SK-N-SH (cell line): Measurements from ENCODE around the gene LGR4. TPM values are rescaled to one million over a fixed set of nuclear protein-coding genes. Genes with fewer than 3 reads are reported as not detected.

Source experiments
- CTCF ChIA-PET: fragments of 300-600, 350-600 bp; formaldehyde crosslinking; extraction: SDS; loops from one replicate; lab custom pipeline; 2021; lab: Yijun Ruan, JAX
- POLR2A ChIA-PET: fragments of 350-600 bp; sonication (Branson Sonifier 250); formaldehyde crosslinking; extraction: SDS; loops from one replicate; lab custom pipeline; 2020; ENCODE audit warnings: antibody characterized with exemption, inconsistent platforms; lab: Yijun Ruan, JAX
- DNase-seq: peaks from one replicate; pipeline ENCODE4 v3.0.0; 2012
- H2AFZ ChIP-seq: fragments of 200-600 bp; sonication (generic); 2 replicates; pipeline ENCODE4 v1.8.1; 2016; ENCODE audit warnings: antibody characterized with exemption, mild to moderate bottlenecking, low read depth
- H3F3A ChIP-seq: fragments of 200-600 bp; sonication (generic); replicated peaks from 2 replicates; pipeline ENCODE3; 2016; ENCODE audit warnings: antibody characterized with exemption, mild to moderate bottlenecking; ENCODE audit not compliant: insufficient read depth
- H3K27ac ChIP-seq, 2 experiments: fragments of 200-500 bp in 1 of 2; fragments of 200-600 bp in 1 of 2; sonication (Bioruptor generic) in 1 of 2; sonication (generic), shearing (Covaris generic) in 1 of 2; 2 replicates each; pipeline versions ENCODE4 v1.5.1 to v1.6.1; 2014 to 2016; ENCODE audit warnings: low read depth in 2 of 2, inconsistent platforms in 1 of 2, low read length in 1 of 2, mild to moderate bottlenecking in 1 of 2, mixed read lengths in 1 of 2
- H3K27me3 ChIP-seq: fragments of 200-600 bp; sonication (generic), shearing (Covaris generic); 2 replicates; pipeline ENCODE4 v1.6.1; 2016; ENCODE audit warnings: mixed run types; ENCODE audit not compliant: insufficient read depth
- H3K36me3 ChIP-seq, 2 experiments: fragments of 200-500 bp in 1 of 2; fragments of 200-600 bp in 1 of 2; sonication (Bioruptor generic) in 1 of 2; sonication (generic) in 1 of 2; replicated peaks in 1 of 2; 2 replicates each; pipeline versions ENCODE3 to v1.5.1; 2014 to 2016; ENCODE audit warnings: low read length in 1 of 2, mild to moderate bottlenecking in 1 of 2; ENCODE audit not compliant: insufficient read depth in 2 of 2, control insufficient read depth in 1 of 2
- H3K4me1 ChIP-seq, 2 experiments: fragments of 200-500 bp in 1 of 2; fragments of 200-600 bp in 1 of 2; sonication (Bioruptor generic) in 1 of 2; sonication (generic), shearing (Covaris generic) in 1 of 2; 2 replicates each; pipeline versions ENCODE4 v1.5.1 to v1.6.1; 2014 to 2016; ENCODE audit warnings: low read depth in 1 of 2, low read length in 1 of 2, mixed run types in 1 of 2; ENCODE audit not compliant: insufficient read depth in 2 of 2, control insufficient read depth in 1 of 2
- H3K4me2 ChIP-seq: fragments of 200-600 bp; sonication (generic), shearing (Covaris generic); 2 replicates; pipeline ENCODE4 v1.6.1; 2017; ENCODE audit warnings: mixed run types
- H3K4me3 ChIP-seq, 2 experiments: fragments of 200-500 bp in 1 of 2; fragments of 200-600 bp in 1 of 2; sonication (Bioruptor generic) in 1 of 2; sonication (generic), shearing (Covaris generic) in 1 of 2; 2 replicates each; pipeline versions ENCODE4 v1.5.1 to v1.8.1; 2014 to 2016; ENCODE audit warnings: low read depth in 2 of 2, inconsistent platforms in 1 of 2, low read length in 1 of 2, mild to moderate bottlenecking in 1 of 2, mixed read lengths in 1 of 2, moderate library complexity in 1 of 2
- H3K79me2 ChIP-seq: fragments of 200-600 bp; sonication (generic); 2 replicates; pipeline ENCODE4 v1.8.1; 2017; ENCODE audit warnings: mild to moderate bottlenecking; ENCODE audit not compliant: insufficient read depth
- H3K9ac ChIP-seq: fragments of 200-600 bp; sonication (generic); 2 replicates; pipeline ENCODE4 v1.6.1; 2017; ENCODE audit warnings: mixed run types
- H3K9me2 ChIP-seq: fragments of 200-600 bp; sonication (generic); 2 replicates; pipeline ENCODE4 v1.6.1; 2017; ENCODE audit warnings: mixed run types
- H3K9me3 ChIP-seq: fragments of 200-600 bp; sonication (generic); 2 replicates; pipeline ENCODE4 v1.6.1; 2017; ENCODE audit warnings: mixed run types, mild to moderate bottlenecking, moderate library complexity
- H4K20me1 ChIP-seq: fragments of 200-600 bp; sonication (generic); 2 replicates; pipeline ENCODE4 v1.6.1; 2017; ENCODE audit warnings: mild to moderate bottlenecking, mixed run types; ENCODE audit not compliant: insufficient read depth
- CTCF ChIP-seq: fragments of 200-600 bp; sonication (generic); IDR thresholded peaks from 2 replicates; pipeline ENCODE4 v1.6.1; 2017; ENCODE audit warnings: antibody characterized with exemption, mild to moderate bottlenecking, moderate library complexity
- EZH2phosphoT487 ChIP-seq: fragments of 200-600 bp; sonication (generic); IDR thresholded peaks from 2 replicates; pipeline ENCODE4 v1.6.1; 2017; ENCODE audit warnings: low read depth, mixed run types, mild to moderate bottlenecking, antibody characterized with exemption, moderate library complexity, borderline replicate concordance
- FOXJ3 ChIP-seq: sonication (generic); formaldehyde crosslinking; IDR thresholded peaks from 2 replicates; pipeline ENCODE4 v1.5.1; 2020; ENCODE audit warnings: mild to moderate bottlenecking, missing genetic modification reagents
- FOXM1 ChIP-seq: IDR thresholded peaks from 2 replicates; pipeline ENCODE4 v1.4.0; 2012; ENCODE audit warnings: low read depth, mild to moderate bottlenecking
- GABPA ChIP-seq: IDR thresholded peaks from 2 replicates; pipeline ENCODE4 v1.4.0; 2012; ENCODE audit warnings: low read depth, mild to moderate bottlenecking
- IRF3 ChIP-seq: fragments of 150-350 bp; IDR thresholded peaks from 2 replicates; pipeline ENCODE4 v1.6.1; 2016; ENCODE audit warnings: mild to moderate bottlenecking, low read depth, low read length
- MAX ChIP-seq: IDR thresholded peaks from 2 replicates; pipeline ENCODE4 v1.4.0; 2012; ENCODE audit warnings: low read depth
- MEF2A ChIP-seq: IDR thresholded peaks from 2 replicates; pipeline ENCODE4 v1.4.0; 2012; ENCODE audit warnings: low read depth, borderline replicate concordance
- NFIC ChIP-seq: IDR thresholded peaks from 2 replicates; pipeline ENCODE4 v1.4.0; 2012; ENCODE audit warnings: borderline replicate concordance
- NRF1 ChIP-seq: IDR thresholded peaks from 2 replicates; pipeline ENCODE4 v1.6.1; 2012; ENCODE audit warnings: low read depth, mild to moderate bottlenecking, low read length
- RCOR1 ChIP-seq: fragments of 150-350 bp; IDR thresholded peaks from 2 replicates; pipeline ENCODE4 v1.6.1; 2017; ENCODE audit warnings: antibody characterized with exemption, low read length
- SMC3 ChIP-seq: IDR thresholded peaks from 2 replicates; pipeline ENCODE4 v1.6.1; 2012; ENCODE audit warnings: low read depth, low read length, improper control_type of control experiment
- TAF1 ChIP-seq: IDR thresholded peaks from 2 replicates; pipeline ENCODE4 v1.6.1; 2012; ENCODE audit warnings: low read depth, mild to moderate bottlenecking, low read length, moderate library complexity, borderline replicate concordance
- TEAD4 ChIP-seq: IDR thresholded peaks from 2 replicates; pipeline ENCODE4 v1.4.0; 2012; ENCODE audit warnings: mild to moderate bottlenecking, borderline replicate concordance; ENCODE audit not compliant: insufficient read depth
- USF2 ChIP-seq: fragments of 150-350 bp; IDR thresholded peaks from 2 replicates; pipeline ENCODE4 v1.6.1; 2017; ENCODE audit warnings: antibody characterized with exemption, low read length, low read depth, borderline replicate concordance
- WGBS: methylation state at CpG from one replicate; pipeline ENCODE4 v1.1.6; 2017; ENCODE audit warnings: low lambda C conversion rate; 5-methylcytosine and 5-hydroxymethylcytosine counted together
- polyA plus RNA-seq, 3 experiments: library from polyadenylated mRNA; depleted of rRNA; stranded (reverse); fragments of >200 nt; gene quantifications; 2 replicates each; pipeline ENCODE4 v1.2.3, GENCODE V29; 2012
- TF ChIP-seq, protein P1 (sequence below): IDR thresholded peaks from 2 replicates; pipeline ENCODE4; 2012
- TF ChIP-seq, protein P2 (sequence below): IDR thresholded peaks from 2 replicates; pipeline ENCODE4 v1.4.0; 2012; ENCODE audit warnings: low read depth, borderline replicate concordance

The LGR4 gene
- polyA plus RNA-seq, 1 of the 3 experiments (the other 2 are of a cell fraction), result 2.6 TPM

DNA sequence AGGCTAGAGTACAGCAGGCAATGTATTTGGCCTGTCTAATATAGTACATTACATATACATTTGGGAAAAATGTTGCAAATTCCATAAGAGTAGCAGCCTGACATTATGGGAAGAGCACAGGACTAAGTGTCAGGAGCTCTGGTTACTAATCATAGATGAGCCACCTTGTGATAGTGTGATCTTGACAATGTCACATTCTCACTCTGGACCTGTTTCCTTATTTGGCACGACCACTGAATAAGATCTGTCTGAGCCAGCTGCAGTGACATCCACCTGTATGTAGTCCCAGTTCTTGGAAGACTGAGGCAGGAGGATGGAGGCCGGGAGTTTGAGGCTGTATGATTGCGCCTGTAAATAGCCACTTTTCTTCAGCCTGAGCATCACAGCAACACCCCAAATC, 39.6 kb upstream of the LGR4 start:
- Histone ChIP-seq H2AFZ (no peak overlapping the region), H3K27me3 (no peaks in the 10 kb centered on the region), H3K9me2 (no peaks in the 10 kb centered on the region), H4K20me1 (no peaks in the 10 kb centered on the region), H3K4me2 (no peak overlapping the region), H3K9ac (no peak overlapping the region), H3F3A (no peaks in the 10 kb centered on the region)
- CTCF ChIA-PET, result interaction anchor here (1.3 kb wide), 1 partner anchor 14 kb away, joined by 5 read pairs; no protein-coding TSS in a partner anchor
- no peak for TF ChIP-seq GABPA
- no peak for TF ChIP-seq FOXM1
- TF ChIP-seq NFIC, result no peak
- no peak for TF ChIP-seq EZH2phosphoT487
- TF ChIP-seq TEAD4, result no peak
- no peak for TF ChIP-seq NRF1
- no peak for TF ChIP-seq IRF3
- no peak for TF ChIP-seq USF2
- no peak for TF ChIP-seq SMC3
- TF ChIP-seq, protein P1, sequence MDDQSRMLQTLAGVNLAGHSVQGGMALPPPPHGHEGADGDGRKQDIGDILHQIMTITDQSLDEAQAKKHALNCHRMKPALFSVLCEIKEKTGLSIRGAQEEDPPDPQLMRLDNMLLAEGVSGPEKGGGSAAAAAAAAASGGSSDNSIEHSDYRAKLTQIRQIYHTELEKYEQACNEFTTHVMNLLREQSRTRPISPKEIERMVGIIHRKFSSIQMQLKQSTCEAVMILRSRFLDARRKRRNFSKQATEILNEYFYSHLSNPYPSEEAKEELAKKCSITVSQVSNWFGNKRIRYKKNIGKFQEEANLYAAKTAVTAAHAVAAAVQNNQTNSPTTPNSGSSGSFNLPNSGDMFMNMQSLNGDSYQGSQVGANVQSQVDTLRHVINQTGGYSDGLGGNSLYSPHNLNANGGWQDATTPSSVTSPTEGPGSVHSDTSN, result no peak
- TF ChIP-seq TAF1, result no peak
- TF ChIP-seq FOXJ3 (CRISPR knock-in tag), result no peak
- no peak for TF ChIP-seq MEF2A
- TF ChIP-seq, all 33 proteins: peak for 0
- peaks cover 0 to 6% of the 10 kb centered on the region in 2 experiments; a peak in 2 of 4 replicates for H3K4me1 ChIP-seq
- peaks cover 12% of the 10 kb centered on the region for H3K79me2 ChIP-seq
- H3K27ac ChIP-seq, result no peak overlapping the region
- no peak overlapping the region for H3K4me3 ChIP-seq
- DNase-seq, result no peak
- no peaks in the 10 kb centered on the region; the same call in 1 of the 2 replicates for H3K9me3 ChIP-seq
- WGBS, result 85% methylated on average over 3 of the region's 3 CpGs
- POLR2A ChIA-PET, result no interaction called here
- peaks cover 0 to 9% of the 10 kb centered on the region in 2 experiments for H3K36me3 ChIP-seq

DNA sequence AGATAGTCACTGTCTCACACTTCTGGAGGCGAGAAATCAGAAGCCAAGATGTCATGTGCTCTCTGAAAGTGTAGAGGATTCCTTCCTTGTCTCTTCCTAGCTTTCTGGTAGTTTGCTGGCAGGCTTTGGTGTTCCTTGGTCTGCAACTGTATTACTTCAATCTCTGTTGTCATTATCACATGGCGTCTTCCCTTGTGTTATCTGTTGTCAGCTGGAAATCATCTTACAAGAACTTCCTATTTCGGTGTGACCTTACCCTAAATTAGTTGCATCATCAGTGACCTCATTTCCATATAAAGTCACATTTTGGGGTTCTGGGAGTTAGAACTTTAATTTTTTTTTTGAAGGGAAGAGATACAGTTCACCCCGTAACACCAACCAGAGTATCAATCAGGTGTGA, 37.3 kb upstream of the LGR4 start:
- Histone ChIP-seq H3K4me2 (no peak overlapping the region), H4K20me1 (no peaks in the 10 kb centered on the region), H3K36me3 (peaks cover 0 to 9% of the 10 kb centered on the region in 2 experiments), H3K4me3 (no peak overlapping the region), H3K9ac (no peak overlapping the region), H2AFZ (no peak overlapping the region), H3K4me1 (peaks cover 5 to 15% of the 10 kb centered on the region in 2 experiments; a peak in 3 of 4 replicates), H3F3A (no peaks in the 10 kb centered on the region), H3K27me3 (no peaks in the 10 kb centered on the region), H3K27ac (no peak overlapping the region), H3K9me2 (no peaks in the 10 kb centered on the region), H3K9me3 (no peaks in the 10 kb centered on the region; the same call in 1 of the 2 replicates), H3K79me2 (peaks cover 33% of the 10 kb centered on the region)
- WGBS, result 95% methylated on average over 4 of the region's 4 CpGs
- POLR2A ChIA-PET, result no interaction called here
- no peak for DNase-seq
- CTCF ChIA-PET, result interaction anchor here (1.4 kb wide), 2 partner anchors 14 to 22 kb away, joined by 3 to 4 read pairs; no protein-coding TSS in a partner anchor
- TF ChIP-seq, protein P2, sequence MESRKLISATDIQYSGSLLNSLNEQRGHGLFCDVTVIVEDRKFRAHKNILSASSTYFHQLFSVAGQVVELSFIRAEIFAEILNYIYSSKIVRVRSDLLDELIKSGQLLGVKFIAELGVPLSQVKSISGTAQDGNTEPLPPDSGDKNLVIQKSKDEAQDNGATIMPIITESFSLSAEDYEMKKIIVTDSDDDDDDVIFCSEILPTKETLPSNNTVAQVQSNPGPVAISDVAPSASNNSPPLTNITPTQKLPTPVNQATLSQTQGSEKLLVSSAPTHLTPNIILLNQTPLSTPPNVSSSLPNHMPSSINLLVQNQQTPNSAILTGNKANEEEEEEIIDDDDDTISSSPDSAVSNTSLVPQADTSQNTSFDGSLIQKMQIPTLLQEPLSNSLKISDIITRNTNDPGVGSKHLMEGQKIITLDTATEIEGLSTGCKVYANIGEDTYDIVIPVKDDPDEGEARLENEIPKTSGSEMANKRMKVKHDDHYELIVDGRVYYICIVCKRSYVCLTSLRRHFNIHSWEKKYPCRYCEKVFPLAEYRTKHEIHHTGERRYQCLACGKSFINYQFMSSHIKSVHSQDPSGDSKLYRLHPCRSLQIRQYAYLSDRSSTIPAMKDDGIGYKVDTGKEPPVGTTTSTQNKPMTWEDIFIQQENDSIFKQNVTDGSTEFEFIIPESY, result no peak
- no peak for TF ChIP-seq SMC3
- no peak for TF ChIP-seq EZH2phosphoT487
- TF ChIP-seq RCOR1, result no peak
- TF ChIP-seq MAX, result no peak
- TF ChIP-seq, protein P1, result no peak
- TF ChIP-seq CTCF, result no peak
- TF ChIP-seq MEF2A, result no peak
